Adrenal gland (tissue), 5 donors: Measurements from ENCODE around the gene CRABP1.

Experiments used
- CTCF ChIP-seq, 6 experiments: fragments of 450-650 bp in 4 of 6; fragments of 200-600 bp in 2 of 6; sonication (generic) in 1 of 6; IDR thresholded peaks; 1 replicate in 5 of 6; 2 replicates in 1 of 6; pipeline versions ENCODE4 v1.5.1 to v1.8.0; 2016 to 2021; ENCODE audit warnings: antibody characterized with exemption in 6 of 6, mild to moderate bottlenecking in 2 of 6, moderate library complexity in 1 of 6
- POLR2A ChIP-seq, 2 donors: fragments of 450-650 bp; IDR thresholded peaks; one replicate each; pipeline ENCODE4 v1.6.1; 2017; ENCODE audit warnings: antibody characterized with exemption in 2 of 2, mild to moderate bottlenecking in 2 of 2, moderate library complexity in 1 of 2
- donor health status: DM: no; HTN: no; CAD: no.

DNA sequence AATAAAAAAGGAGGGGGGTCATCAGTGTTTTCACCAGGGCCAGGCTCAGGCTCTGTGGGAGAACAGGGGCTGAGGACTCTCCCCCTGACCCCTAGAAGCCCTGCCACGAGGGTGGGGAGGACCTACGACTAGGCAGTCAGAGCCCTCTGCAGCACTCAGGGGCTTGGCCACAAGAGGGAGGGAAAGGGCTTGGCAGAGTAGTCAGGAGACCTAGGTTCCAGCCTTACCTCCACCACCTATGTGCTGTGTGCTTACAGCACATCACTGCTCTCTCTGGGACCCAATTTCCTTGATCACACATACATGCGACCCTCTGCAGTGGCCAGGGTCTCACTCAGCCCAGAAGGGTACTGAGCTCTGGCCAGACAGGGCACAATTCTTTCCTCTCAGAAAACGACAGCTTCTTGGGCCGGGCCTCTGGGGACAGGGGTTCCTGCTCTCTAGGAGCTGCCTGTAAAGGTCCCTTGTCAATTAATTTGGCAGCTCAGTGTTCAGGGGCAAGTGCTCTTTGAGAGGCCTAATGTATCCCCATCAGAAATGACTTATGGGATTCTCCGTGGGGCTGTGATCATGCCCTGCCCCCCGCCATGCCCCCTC is 24.4 kb upstream of the CRABP1 start:
- TF ChIP-seq POLR2A (IDR thresholded peaks at IDR 0.05), result no peak
- no peak for TF ChIP-seq CTCF (IDR thresholded peaks at IDR 0.05)
